ENCODE measurements around the gene CREM. TPM values are rescaled to one million over a fixed set of nuclear protein-coding genes. Genes with fewer than 3 reads are reported as not detected.

Gene CREM
- total RNA-seq, 1 donor from 2014 or later = 42.8 TPM

DNA sequence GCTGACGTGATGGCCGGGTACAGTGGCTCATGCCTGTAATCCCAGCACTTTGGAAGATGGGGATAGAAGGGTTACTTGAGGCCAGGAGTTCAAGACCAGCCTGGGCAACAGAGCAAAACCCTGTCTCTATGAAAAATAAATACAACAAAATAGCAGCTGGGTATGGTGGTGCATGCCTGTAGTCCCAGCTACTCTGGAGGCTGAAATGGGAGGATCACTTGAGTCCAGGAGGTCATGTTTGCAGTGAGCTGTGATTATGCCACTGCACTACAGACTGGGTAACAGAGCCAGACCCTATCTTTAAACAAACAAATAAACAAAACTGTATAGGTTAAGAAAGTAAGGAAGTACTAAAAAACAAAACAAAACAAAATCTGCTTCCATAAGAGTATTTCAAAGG is 30.3 kb upstream of the CREM start:
- DNase-seq (ENCODE audit: low spot score) = no peak
- Mint-ChIP-seq H3K27me3 (ENCODE audit: unreplicated experiment) (no peaks in the 10 kb centered on the region), H3K27ac (ENCODE audit: unreplicated experiment) (no peak overlapping the region), H3K36me3 (ENCODE audit: low read depth, unreplicated experiment) (no peaks in the 10 kb centered on the region), H3K4me3 (ENCODE audit: unreplicated experiment) (no peak overlapping the region), H3K4me1 (ENCODE audit: unreplicated experiment) (no peaks in the 10 kb centered on the region), H3K9me3 (ENCODE audit: unreplicated experiment) (no peaks in the 10 kb centered on the region)
- TF ChIP-seq, protein P1, sequence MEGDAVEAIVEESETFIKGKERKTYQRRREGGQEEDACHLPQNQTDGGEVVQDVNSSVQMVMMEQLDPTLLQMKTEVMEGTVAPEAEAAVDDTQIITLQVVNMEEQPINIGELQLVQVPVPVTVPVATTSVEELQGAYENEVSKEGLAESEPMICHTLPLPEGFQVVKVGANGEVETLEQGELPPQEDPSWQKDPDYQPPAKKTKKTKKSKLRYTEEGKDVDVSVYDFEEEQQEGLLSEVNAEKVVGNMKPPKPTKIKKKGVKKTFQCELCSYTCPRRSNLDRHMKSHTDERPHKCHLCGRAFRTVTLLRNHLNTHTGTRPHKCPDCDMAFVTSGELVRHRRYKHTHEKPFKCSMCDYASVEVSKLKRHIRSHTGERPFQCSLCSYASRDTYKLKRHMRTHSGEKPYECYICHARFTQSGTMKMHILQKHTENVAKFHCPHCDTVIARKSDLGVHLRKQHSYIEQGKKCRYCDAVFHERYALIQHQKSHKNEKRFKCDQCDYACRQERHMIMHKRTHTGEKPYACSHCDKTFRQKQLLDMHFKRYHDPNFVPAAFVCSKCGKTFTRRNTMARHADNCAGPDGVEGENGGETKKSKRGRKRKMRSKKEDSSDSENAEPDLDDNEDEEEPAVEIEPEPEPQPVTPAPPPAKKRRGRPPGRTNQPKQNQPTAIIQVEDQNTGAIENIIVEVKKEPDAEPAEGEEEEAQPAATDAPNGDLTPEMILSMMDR (IDR thresholded peaks at IDR 0.05; ENCODE audit: unreplicated experiment) = no peak

DNA sequence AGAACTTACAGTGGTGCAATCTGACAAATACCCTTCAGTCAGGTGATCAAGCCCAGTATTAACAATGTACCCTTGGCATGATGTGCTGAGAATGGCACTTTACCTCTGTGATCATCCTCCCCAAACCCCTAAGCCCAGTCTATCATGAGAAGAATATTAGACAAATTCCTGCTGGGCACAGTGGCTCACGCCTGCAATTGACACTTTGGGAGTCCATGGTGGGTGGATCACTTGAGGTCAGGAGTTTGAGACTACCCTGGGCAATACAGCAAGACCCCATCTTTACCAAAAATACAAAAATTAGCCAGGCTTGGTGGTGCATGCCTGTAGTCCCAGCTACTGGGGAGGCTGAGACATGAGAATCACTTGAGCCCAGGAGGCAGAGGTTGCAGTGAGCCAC is 29.1 kb upstream of the CREM start:
- H3K9me3 Mint-ChIP-seq (ENCODE audit: unreplicated experiment) = no peaks in the 10 kb centered on the region
- DNase-seq (ENCODE audit: low spot score) = no peak
- no peaks in the 10 kb centered on the region for H3K4me1 Mint-ChIP-seq (ENCODE audit: unreplicated experiment)
- no peaks in the 10 kb centered on the region for H3K36me3 Mint-ChIP-seq (ENCODE audit: low read depth, unreplicated experiment)
- no peak overlapping the region for H3K4me3 Mint-ChIP-seq (ENCODE audit: unreplicated experiment)
- no peaks in the 10 kb centered on the region for H3K27me3 Mint-ChIP-seq (ENCODE audit: unreplicated experiment)
- TF ChIP-seq, protein P1 (IDR thresholded peaks at IDR 0.05; ENCODE audit: unreplicated experiment) = no peak
- no peak overlapping the region for H3K27ac Mint-ChIP-seq (ENCODE audit: unreplicated experiment)

DNA sequence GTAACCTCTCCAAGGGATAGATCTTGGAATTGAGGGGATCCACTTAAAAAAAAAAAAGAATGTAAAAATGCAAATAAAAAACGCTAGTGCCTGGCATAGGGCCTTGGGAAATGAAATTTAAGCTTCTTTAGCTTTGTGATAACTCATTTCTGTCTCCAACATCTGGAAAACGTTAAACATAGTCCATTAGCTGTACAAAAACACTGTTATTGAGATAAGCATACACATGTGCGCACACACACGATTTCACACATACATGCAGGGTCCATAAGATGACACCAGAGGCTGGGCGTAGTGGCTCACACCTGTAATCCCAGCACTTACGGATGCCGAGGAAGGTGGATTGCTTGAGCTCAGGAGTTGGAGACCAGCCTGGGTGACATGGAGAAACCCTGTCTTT is 22.8 kb upstream of the CREM start:
- Mint-ChIP-seq H3K4me1 (ENCODE audit: unreplicated experiment) (no peaks in the 10 kb centered on the region), H3K27me3 (ENCODE audit: unreplicated experiment) (no peaks in the 10 kb centered on the region), H3K36me3 (ENCODE audit: low read depth, unreplicated experiment) (no peaks in the 10 kb centered on the region), H3K4me3 (ENCODE audit: unreplicated experiment) (no peak overlapping the region), H3K9me3 (ENCODE audit: unreplicated experiment) (no peaks in the 10 kb centered on the region), H3K27ac (ENCODE audit: unreplicated experiment) (no peak overlapping the region)
- no peak for DNase-seq (ENCODE audit: low spot score)
- TF ChIP-seq, protein P1 (IDR thresholded peaks at IDR 0.05; ENCODE audit: unreplicated experiment) = no peak

DNA sequence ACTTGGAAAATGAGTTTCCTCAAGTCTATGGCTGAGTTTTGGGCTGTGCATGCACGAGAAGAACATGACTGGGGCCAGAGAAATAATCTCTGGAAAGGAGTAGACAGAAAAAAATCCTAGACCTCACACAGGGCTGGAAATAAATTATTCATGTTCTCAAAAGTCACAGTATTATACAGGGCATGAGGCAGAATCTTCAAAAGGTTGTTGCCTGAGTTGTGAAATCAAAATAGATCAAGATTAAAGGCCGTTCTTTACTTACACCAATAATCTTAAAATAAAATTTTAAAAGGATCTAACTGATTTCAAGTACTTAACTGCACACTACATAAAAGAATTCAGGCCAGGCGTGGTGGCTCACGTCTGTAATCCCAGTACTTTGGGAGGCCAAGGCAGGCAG is 14.1 kb upstream of the CREM start:
- DNase-seq (ENCODE audit: low spot score) = no peak
- no peaks in the 10 kb centered on the region for H3K36me3 Mint-ChIP-seq (ENCODE audit: low read depth, unreplicated experiment)
- no peaks in the 10 kb centered on the region for H3K9me3 Mint-ChIP-seq (ENCODE audit: unreplicated experiment)
- no peaks in the 10 kb centered on the region for H3K27me3 Mint-ChIP-seq (ENCODE audit: unreplicated experiment)
- TF ChIP-seq, protein P1 (IDR thresholded peaks at IDR 0.05; ENCODE audit: unreplicated experiment) = no peak
- no peak overlapping the region for H3K27ac Mint-ChIP-seq (ENCODE audit: unreplicated experiment)
- no peaks in the 10 kb centered on the region for H3K4me1 Mint-ChIP-seq (ENCODE audit: unreplicated experiment)
- H3K4me3 Mint-ChIP-seq (ENCODE audit: unreplicated experiment) = no peak overlapping the region

DNA sequence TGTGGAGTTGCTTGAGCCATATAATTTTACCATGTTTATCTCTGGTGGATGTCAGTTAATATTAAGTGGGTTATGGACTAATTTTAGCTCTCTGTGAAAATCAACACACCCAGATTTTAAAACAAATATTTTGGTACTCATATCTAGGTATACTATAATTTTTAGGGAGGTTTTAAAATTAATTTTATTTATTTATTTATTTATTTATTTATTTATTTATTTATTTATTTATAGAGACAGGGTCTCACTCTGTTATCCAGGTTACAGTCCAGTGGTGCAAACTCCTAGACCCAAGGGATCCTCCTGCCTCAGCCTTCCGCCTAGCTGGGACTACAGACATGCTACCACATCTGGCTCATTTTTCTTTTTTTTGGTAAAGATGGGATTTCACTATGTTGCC is 7.3 kb upstream of the CREM start:
- no peak overlapping the region for H3K27ac Mint-ChIP-seq (ENCODE audit: unreplicated experiment)
- DNase-seq (ENCODE audit: low spot score) = no peak
- no peak overlapping the region for H3K4me3 Mint-ChIP-seq (ENCODE audit: unreplicated experiment)
- H3K9me3 Mint-ChIP-seq (ENCODE audit: unreplicated experiment) = no peaks in the 10 kb centered on the region
- no peaks in the 10 kb centered on the region for H3K36me3 Mint-ChIP-seq (ENCODE audit: low read depth, unreplicated experiment)
- H3K4me1 Mint-ChIP-seq (ENCODE audit: unreplicated experiment) = no peaks in the 10 kb centered on the region
- TF ChIP-seq, protein P1 (IDR thresholded peaks at IDR 0.05; ENCODE audit: unreplicated experiment) = no peak
- no peaks in the 10 kb centered on the region for H3K27me3 Mint-ChIP-seq (ENCODE audit: unreplicated experiment)

Data from endothelial cell (in vitro differentiated cells).